ENCODE measurements around the gene PEX10. TPM values are rescaled to one million over a fixed set of nuclear protein-coding genes. Genes with fewer than 3 reads are reported as not detected.

Gene PEX10
- polyA plus RNA-seq, 1 donor from 2014 or later = 30.1 TPM

DNA sequence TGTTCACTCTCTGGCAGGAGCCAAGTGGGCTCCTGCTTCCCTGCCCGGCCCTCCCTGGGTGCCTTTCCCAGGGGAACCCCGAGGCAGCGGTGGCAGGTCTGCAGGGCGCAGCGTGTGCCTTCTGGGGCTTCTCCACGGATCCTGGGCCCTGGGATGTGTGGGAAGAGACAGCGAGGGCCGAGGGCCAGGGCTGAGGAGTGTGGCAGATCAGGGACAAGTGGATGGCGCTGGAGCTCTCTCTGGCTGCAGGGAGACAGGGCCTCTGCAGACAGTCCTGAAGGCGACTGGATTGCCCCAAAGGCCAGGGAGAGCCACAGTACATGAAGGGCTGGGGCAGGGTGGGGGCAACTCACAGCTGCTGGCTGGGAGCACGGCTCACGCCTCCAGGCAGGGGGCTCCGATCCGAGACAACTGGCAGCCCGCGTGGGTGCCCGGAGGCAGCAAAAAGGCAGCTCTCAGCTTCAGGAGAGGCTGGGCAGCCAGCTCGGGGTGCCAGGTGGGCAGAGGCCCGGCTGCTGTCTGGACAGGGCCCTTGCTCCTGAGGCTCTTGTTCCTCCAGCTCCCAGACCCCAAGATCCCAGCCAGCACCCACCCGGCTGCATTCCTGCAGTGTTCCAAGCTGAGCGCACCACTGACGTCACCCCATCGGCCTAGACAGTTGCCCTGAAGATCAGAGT, 37.0 kb downstream of the PEX10 start:
- H3F3A ChIP-seq (ENCODE audit: insufficient read depth, low read length, poor library complexity, severe bottlenecking) = no peaks in the 10 kb centered on the region
- no peak overlapping the region for H3K4me2 ChIP-seq (ENCODE audit: low read length)
- H3K36me3 ChIP-seq (ENCODE audit: insufficient read depth, low read length) = no peaks in the 10 kb centered on the region
- no peaks in the 10 kb centered on the region for H3K79me2 ChIP-seq (replicated peaks; ENCODE audit: insufficient read depth, low read length)
- no peaks in the 10 kb centered on the region for H3K27me3 ChIP-seq (ENCODE audit: insufficient read depth, low read depth, low read length)
- H3K27ac ChIP-seq (ENCODE audit: low read length) = no peak overlapping the region
- no peaks in the 10 kb centered on the region for H3K9me3 ChIP-seq (ENCODE audit: low read length)
- H3K9ac ChIP-seq (ENCODE audit: low read length) = no peak overlapping the region
- H3K4me3 ChIP-seq (ENCODE audit: low read length) = no peak overlapping the region
- no peaks in the 10 kb centered on the region for H4K20me1 ChIP-seq (ENCODE audit: insufficient read depth)
- no peak overlapping the region for H2AFZ ChIP-seq (ENCODE audit: low read depth, low read length)
- TF ChIP-seq RAD21 (conservative IDR thresholded peaks at IDR 0.05) (no peak), SMC3 (conservative IDR thresholded peaks at IDR 0.05; ENCODE audit: poor library complexity) (no peak), TAF1 (IDR thresholded peaks at IDR 0.05; ENCODE audit: low read depth) (no peak), POLR2AphosphoS5 (IDR thresholded peaks at IDR 0.05) (no peak), EP300 (conservative IDR thresholded peaks at IDR 0.05; ENCODE audit: poor library complexity, severe bottlenecking) (no peak), MXI1 (conservative IDR thresholded peaks at IDR 0.05; ENCODE audit: poor library complexity, severe bottlenecking) (no peak), EZH2 (IDR thresholded peaks at IDR 0.05; ENCODE audit: borderline replicate concordance, insufficient read depth, low read length, poor library complexity, severe bottlenecking) (no peak)
- TF ChIP-seq, protein P1, sequence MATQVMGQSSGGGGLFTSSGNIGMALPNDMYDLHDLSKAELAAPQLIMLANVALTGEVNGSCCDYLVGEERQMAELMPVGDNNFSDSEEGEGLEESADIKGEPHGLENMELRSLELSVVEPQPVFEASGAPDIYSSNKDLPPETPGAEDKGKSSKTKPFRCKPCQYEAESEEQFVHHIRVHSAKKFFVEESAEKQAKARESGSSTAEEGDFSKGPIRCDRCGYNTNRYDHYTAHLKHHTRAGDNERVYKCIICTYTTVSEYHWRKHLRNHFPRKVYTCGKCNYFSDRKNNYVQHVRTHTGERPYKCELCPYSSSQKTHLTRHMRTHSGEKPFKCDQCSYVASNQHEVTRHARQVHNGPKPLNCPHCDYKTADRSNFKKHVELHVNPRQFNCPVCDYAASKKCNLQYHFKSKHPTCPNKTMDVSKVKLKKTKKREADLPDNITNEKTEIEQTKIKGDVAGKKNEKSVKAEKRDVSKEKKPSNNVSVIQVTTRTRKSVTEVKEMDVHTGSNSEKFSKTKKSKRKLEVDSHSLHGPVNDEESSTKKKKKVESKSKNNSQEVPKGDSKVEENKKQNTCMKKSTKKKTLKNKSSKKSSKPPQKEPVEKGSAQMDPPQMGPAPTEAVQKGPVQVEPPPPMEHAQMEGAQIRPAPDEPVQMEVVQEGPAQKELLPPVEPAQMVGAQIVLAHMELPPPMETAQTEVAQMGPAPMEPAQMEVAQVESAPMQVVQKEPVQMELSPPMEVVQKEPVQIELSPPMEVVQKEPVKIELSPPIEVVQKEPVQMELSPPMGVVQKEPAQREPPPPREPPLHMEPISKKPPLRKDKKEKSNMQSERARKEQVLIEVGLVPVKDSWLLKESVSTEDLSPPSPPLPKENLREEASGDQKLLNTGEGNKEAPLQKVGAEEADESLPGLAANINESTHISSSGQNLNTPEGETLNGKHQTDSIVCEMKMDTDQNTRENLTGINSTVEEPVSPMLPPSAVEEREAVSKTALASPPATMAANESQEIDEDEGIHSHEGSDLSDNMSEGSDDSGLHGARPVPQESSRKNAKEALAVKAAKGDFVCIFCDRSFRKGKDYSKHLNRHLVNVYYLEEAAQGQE (IDR thresholded peaks at IDR 0.05; ENCODE audit: borderline replicate concordance) = no peak
- TF ChIP-seq, protein P2, sequence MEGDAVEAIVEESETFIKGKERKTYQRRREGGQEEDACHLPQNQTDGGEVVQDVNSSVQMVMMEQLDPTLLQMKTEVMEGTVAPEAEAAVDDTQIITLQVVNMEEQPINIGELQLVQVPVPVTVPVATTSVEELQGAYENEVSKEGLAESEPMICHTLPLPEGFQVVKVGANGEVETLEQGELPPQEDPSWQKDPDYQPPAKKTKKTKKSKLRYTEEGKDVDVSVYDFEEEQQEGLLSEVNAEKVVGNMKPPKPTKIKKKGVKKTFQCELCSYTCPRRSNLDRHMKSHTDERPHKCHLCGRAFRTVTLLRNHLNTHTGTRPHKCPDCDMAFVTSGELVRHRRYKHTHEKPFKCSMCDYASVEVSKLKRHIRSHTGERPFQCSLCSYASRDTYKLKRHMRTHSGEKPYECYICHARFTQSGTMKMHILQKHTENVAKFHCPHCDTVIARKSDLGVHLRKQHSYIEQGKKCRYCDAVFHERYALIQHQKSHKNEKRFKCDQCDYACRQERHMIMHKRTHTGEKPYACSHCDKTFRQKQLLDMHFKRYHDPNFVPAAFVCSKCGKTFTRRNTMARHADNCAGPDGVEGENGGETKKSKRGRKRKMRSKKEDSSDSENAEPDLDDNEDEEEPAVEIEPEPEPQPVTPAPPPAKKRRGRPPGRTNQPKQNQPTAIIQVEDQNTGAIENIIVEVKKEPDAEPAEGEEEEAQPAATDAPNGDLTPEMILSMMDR (IDR thresholded peaks at IDR 0.05; ENCODE audit: poor library complexity, severe bottlenecking) = no peak
- H3K9me2 ChIP-seq (ENCODE audit: insufficient read depth, low read length) = no peaks in the 10 kb centered on the region

DNA sequence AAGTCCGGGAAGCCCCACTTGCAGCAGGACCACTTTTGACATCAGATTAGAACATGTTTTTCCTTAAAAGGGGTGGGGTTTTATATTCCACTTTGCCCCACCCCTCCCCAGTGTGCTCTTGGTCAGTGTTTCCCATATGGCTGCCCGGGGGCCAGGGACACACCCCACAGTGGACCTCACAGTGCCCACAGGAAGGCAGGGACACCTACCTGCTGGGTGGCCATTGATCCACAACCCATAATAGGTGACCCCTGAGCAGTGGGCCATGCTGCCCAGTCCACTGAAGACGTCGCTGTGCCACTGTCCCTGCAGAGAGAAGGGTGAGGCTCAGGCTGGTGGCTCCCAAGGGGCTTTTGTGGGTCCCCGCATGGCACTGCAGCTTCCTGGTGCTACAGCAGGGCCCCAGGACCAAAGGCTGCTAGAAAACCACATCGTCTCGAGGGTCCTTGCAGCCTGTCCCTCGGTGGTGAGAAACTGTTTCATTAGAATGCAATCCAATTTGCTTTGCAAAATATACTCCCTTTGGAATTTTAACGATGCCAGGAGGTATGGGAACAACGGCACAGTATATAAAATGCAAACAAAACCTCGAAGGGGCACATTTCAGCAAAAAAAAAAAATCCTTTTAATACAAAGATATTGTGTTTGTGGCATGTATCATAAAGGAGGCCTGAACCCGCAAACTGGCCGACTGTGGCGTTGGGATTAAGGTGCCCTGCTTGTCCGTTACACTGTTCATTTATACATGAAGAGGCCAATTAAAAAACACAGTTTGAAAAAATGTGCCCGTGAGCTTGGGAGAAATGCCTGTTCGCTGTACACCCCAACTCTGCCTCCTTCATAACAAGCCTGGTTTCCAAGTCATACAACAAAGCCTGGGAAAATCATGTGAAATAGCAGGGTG, 37.9 kb downstream of the PEX10 start:
- Histone ChIP-seq H3K9ac (ENCODE audit: low read length) (no peak overlapping the region), H3K27me3 (ENCODE audit: insufficient read depth, low read depth, low read length) (no peaks in the 10 kb centered on the region), H3K9me2 (ENCODE audit: insufficient read depth, low read length) (no peaks in the 10 kb centered on the region), H3K79me2 (replicated peaks; ENCODE audit: insufficient read depth, low read length) (no peaks in the 10 kb centered on the region), H3K9me3 (ENCODE audit: low read length) (no peaks in the 10 kb centered on the region), H2AFZ (ENCODE audit: low read depth, low read length) (no peak overlapping the region), H4K20me1 (ENCODE audit: insufficient read depth) (no peaks in the 10 kb centered on the region), H3K27ac (ENCODE audit: low read length) (no peak overlapping the region), H3K36me3 (ENCODE audit: insufficient read depth, low read length) (no peaks in the 10 kb centered on the region), H3K4me2 (ENCODE audit: low read length) (no peak overlapping the region), H3F3A (ENCODE audit: insufficient read depth, low read length, poor library complexity, severe bottlenecking) (no peaks in the 10 kb centered on the region), H3K4me3 (ENCODE audit: low read length) (no peak overlapping the region)
- TF ChIP-seq RAD21 (conservative IDR thresholded peaks at IDR 0.05) (no peak), TAF1 (IDR thresholded peaks at IDR 0.05; ENCODE audit: low read depth) (no peak), MXI1 (conservative IDR thresholded peaks at IDR 0.05; ENCODE audit: poor library complexity, severe bottlenecking) (no peak), POLR2AphosphoS5 (IDR thresholded peaks at IDR 0.05) (no peak), EZH2 (IDR thresholded peaks at IDR 0.05; ENCODE audit: borderline replicate concordance, insufficient read depth, low read length, poor library complexity, severe bottlenecking) (no peak), EP300 (conservative IDR thresholded peaks at IDR 0.05; ENCODE audit: poor library complexity, severe bottlenecking) (no peak), SMC3 (conservative IDR thresholded peaks at IDR 0.05; ENCODE audit: poor library complexity) (no peak)
- TF ChIP-seq, protein P1 (IDR thresholded peaks at IDR 0.05; ENCODE audit: borderline replicate concordance) = no peak
- TF ChIP-seq, protein P2 (IDR thresholded peaks at IDR 0.05; ENCODE audit: poor library complexity, severe bottlenecking) = no peak

Data from neural cell (in vitro differentiated cells).